ENCODE measurements around the gene MEX3D. TPM values are rescaled to one million over a fixed set of nuclear protein-coding genes. Genes with fewer than 3 reads are reported as not detected.

MEX3D gene
- polyA plus RNA-seq, 1 donor (not counting 4 experiments of a cell fraction or from before 2014, with no cell fraction given): 3.9 TPM

- H3K27me3 ChIP-seq (ENCODE audit: control insufficient read depth, extremely low read depth, insufficient read depth, low read length): no peaks in the 10 kb centered on the region
- peaks cover 6% of the 10 kb centered on the region for H4K20me1 ChIP-seq (ENCODE audit: control insufficient read depth, extremely low read depth, insufficient read depth, low read length)
- H3K79me2 ChIP-seq (ENCODE audit: control insufficient read depth, insufficient read depth, low read length): peaks cover 67% of the 10 kb centered on the region
- TF ChIP-seq EZH2 (IDR thresholded peaks at IDR 0.05; ENCODE audit: low read length): no peak
- TF ChIP-seq, protein P1, sequence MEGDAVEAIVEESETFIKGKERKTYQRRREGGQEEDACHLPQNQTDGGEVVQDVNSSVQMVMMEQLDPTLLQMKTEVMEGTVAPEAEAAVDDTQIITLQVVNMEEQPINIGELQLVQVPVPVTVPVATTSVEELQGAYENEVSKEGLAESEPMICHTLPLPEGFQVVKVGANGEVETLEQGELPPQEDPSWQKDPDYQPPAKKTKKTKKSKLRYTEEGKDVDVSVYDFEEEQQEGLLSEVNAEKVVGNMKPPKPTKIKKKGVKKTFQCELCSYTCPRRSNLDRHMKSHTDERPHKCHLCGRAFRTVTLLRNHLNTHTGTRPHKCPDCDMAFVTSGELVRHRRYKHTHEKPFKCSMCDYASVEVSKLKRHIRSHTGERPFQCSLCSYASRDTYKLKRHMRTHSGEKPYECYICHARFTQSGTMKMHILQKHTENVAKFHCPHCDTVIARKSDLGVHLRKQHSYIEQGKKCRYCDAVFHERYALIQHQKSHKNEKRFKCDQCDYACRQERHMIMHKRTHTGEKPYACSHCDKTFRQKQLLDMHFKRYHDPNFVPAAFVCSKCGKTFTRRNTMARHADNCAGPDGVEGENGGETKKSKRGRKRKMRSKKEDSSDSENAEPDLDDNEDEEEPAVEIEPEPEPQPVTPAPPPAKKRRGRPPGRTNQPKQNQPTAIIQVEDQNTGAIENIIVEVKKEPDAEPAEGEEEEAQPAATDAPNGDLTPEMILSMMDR (optimal IDR thresholded peaks at IDR 0.05 in 1 of 3, IDR thresholded peaks at IDR 0.05 in 1 of 3, conservative IDR thresholded peaks at IDR 0.05 in 1 of 3; ENCODE audit: extremely low read depth in 1 of 3, insufficient read depth in 2 of 3, low read length in 3 of 3): no peak
- no peaks in the 10 kb centered on the region for H3K9me1 ChIP-seq (ENCODE audit: control insufficient read depth, extremely low read depth, insufficient read depth, low read length)
- no peak overlapping the region for H2AFZ ChIP-seq (ENCODE audit: control insufficient read depth, low read length)
- no peak overlapping the region for H3K27ac ChIP-seq (ENCODE audit: control insufficient read depth, insufficient read depth, low read length)
- peaks cover 8% of the 10 kb centered on the region for H3K4me1 ChIP-seq (ENCODE audit: control insufficient read depth, extremely low read depth, insufficient read depth, low read length)
- FAIRE-seq: no peak
- no peak overlapping the region for H3K9ac ChIP-seq (ENCODE audit: control insufficient read depth, extremely low read depth, insufficient read depth, low read length)
- H3K9me3 ChIP-seq (ENCODE audit: control insufficient read depth, low read depth, low read length): no peaks in the 10 kb centered on the region
- H3K4me3 ChIP-seq (ENCODE audit: control insufficient read depth in 2 of 3, extremely low read depth in 1 of 3, insufficient read depth in 2 of 3, low read depth in 1 of 3, low read length in 3 of 3): no peak overlapping the region
- dilution Hi-C loops (cut with MboI; ENCODE audit: extremely low pct_ligation_motif_present, low sequenced_read_pairs): no loop called here
- H3K4me2 ChIP-seq (ENCODE audit: control insufficient read depth, extremely low read depth, insufficient read depth, low read depth, low read length): no peak overlapping the region
- DNase-seq (ENCODE audit: low read depth, low spot score): no peak
- peaks cover 22% of the 10 kb centered on the region in 2 experiments for H3K36me3 ChIP-seq (ENCODE audit: control insufficient read depth in 2 of 2, extremely low read depth in 1 of 2, insufficient read depth in 2 of 2, low read length in 2 of 2)
Observed at GRCh38 chr19:1602091-1602707, 34.1 kb upstream of the MEX3D start.

GRCh38 chr19:1601613-1602064, 33.5 kb upstream of the MEX3D start:
- H3K79me2 ChIP-seq (ENCODE audit: control insufficient read depth, insufficient read depth, low read length): peaks cover 67% of the 10 kb centered on the region
- no peaks in the 10 kb centered on the region for H3K27me3 ChIP-seq (ENCODE audit: control insufficient read depth, extremely low read depth, insufficient read depth, low read length)
- no peaks in the 10 kb centered on the region for H3K9me3 ChIP-seq (ENCODE audit: control insufficient read depth, low read depth, low read length)
- no peak overlapping the region for H3K27ac ChIP-seq (ENCODE audit: control insufficient read depth, insufficient read depth, low read length)
- no peak overlapping the region for H3K4me3 ChIP-seq (ENCODE audit: control insufficient read depth in 2 of 3, extremely low read depth in 1 of 3, insufficient read depth in 2 of 3, low read depth in 1 of 3, low read length in 3 of 3)
- dilution Hi-C loops (cut with MboI; ENCODE audit: extremely low pct_ligation_motif_present, low sequenced_read_pairs): no loop called here
- no peak for FAIRE-seq
- no peak overlapping the region for H3K9ac ChIP-seq (ENCODE audit: control insufficient read depth, extremely low read depth, insufficient read depth, low read length)
- peaks cover 22 to 26% of the 10 kb centered on the region in 2 experiments for H3K36me3 ChIP-seq (ENCODE audit: control insufficient read depth in 2 of 2, extremely low read depth in 1 of 2, insufficient read depth in 2 of 2, low read length in 2 of 2)
- no peak for DNase-seq (ENCODE audit: low read depth, low spot score)
- H3K4me2 ChIP-seq (ENCODE audit: control insufficient read depth, extremely low read depth, insufficient read depth, low read depth, low read length): no peak overlapping the region
- H2AFZ ChIP-seq (ENCODE audit: control insufficient read depth, low read length): no peak overlapping the region
- TF ChIP-seq EZH2 (IDR thresholded peaks at IDR 0.05; ENCODE audit: low read length): no peak
- TF ChIP-seq, protein P1 (optimal IDR thresholded peaks at IDR 0.05 in 1 of 3, IDR thresholded peaks at IDR 0.05 in 1 of 3, conservative IDR thresholded peaks at IDR 0.05 in 1 of 3; ENCODE audit: extremely low read depth in 1 of 3, insufficient read depth in 2 of 3, low read length in 3 of 3): peak in 1 of 3 experiments; percentile 27
- peaks cover 7% of the 10 kb centered on the region for H4K20me1 ChIP-seq (ENCODE audit: control insufficient read depth, extremely low read depth, insufficient read depth, low read length)
- H3K9me1 ChIP-seq (ENCODE audit: control insufficient read depth, extremely low read depth, insufficient read depth, low read length): no peaks in the 10 kb centered on the region
- peaks cover 8% of the 10 kb centered on the region for H3K4me1 ChIP-seq (ENCODE audit: control insufficient read depth, extremely low read depth, insufficient read depth, low read length)

Measured in keratinocyte (primary cell).